ENCODE data around the gene NCAM1.

DNA sequence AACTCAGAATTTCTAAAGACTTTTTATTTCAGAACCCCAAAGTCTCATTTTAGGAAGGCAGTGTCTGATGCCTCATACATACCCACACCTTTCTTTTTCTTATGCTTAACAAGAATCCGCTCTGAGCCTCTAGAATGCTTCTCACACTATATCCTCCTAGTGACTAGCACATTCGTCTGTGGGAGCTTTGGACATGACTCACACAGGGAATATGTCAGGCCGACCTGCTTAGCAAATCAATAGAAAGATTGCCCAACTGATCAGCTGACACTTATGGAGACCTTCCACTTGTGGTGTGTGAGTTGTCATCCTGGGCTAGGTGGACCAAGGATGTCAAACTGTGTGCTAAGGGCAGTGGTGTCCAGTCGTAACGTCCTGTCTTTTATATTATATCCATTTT, 223.3 kb downstream of the NCAM1 start:
- TF ChIP-seq, protein P1, sequence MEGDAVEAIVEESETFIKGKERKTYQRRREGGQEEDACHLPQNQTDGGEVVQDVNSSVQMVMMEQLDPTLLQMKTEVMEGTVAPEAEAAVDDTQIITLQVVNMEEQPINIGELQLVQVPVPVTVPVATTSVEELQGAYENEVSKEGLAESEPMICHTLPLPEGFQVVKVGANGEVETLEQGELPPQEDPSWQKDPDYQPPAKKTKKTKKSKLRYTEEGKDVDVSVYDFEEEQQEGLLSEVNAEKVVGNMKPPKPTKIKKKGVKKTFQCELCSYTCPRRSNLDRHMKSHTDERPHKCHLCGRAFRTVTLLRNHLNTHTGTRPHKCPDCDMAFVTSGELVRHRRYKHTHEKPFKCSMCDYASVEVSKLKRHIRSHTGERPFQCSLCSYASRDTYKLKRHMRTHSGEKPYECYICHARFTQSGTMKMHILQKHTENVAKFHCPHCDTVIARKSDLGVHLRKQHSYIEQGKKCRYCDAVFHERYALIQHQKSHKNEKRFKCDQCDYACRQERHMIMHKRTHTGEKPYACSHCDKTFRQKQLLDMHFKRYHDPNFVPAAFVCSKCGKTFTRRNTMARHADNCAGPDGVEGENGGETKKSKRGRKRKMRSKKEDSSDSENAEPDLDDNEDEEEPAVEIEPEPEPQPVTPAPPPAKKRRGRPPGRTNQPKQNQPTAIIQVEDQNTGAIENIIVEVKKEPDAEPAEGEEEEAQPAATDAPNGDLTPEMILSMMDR (IDR thresholded peaks at IDR 0.05): no peak
- TF ChIP-seq EP300 (IDR thresholded peaks at IDR 0.05) (no peak), POLR2AphosphoS5 (IDR thresholded peaks at IDR 0.05) (no peak)

Measured in upper lobe of left lung (tissue), 4 donors.